ENCODE measurements around the gene OR2L13. TPM values are rescaled to one million over a fixed set of nuclear protein-coding genes. Genes with fewer than 3 reads are reported as not detected.

The OR2L13 gene
- total RNA-seq, 1 donor from 2014 or later, result not detected

DNA sequence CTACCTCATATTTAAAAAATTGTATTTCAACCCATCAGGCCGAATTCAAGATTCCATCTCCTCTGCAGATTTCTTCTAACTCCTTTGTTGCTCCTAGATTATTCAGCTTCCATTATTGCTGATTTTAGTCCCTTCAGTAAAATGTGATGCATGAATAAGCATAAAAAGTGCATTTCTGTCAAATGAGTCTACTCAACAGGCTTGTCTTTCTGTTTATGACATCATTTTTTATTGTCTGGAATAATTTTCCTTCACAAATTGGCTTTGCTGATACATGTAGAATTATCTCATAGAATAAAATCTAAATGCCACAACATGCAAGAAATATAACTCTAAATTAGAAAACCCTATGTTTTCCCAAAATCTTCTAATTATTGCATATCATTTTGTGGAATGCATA, 48.3 kb downstream of the OR2L13 start:
- H3K4me1 ChIP-seq, result no peaks in the 10 kb centered on the region
- H3K4me3 ChIP-seq, result no peak overlapping the region
- no peaks in the 10 kb centered on the region for H3K9me3 ChIP-seq
- intact Hi-C loops (cut with DNase I), result no loop called here
- no peak overlapping the region for H3K27ac ChIP-seq
- ATAC-seq, result no peak
- H3K27me3 ChIP-seq (ENCODE audit: low read depth), result no peaks in the 10 kb centered on the region
- DNase-seq, result no peak
- TF ChIP-seq, protein P1, sequence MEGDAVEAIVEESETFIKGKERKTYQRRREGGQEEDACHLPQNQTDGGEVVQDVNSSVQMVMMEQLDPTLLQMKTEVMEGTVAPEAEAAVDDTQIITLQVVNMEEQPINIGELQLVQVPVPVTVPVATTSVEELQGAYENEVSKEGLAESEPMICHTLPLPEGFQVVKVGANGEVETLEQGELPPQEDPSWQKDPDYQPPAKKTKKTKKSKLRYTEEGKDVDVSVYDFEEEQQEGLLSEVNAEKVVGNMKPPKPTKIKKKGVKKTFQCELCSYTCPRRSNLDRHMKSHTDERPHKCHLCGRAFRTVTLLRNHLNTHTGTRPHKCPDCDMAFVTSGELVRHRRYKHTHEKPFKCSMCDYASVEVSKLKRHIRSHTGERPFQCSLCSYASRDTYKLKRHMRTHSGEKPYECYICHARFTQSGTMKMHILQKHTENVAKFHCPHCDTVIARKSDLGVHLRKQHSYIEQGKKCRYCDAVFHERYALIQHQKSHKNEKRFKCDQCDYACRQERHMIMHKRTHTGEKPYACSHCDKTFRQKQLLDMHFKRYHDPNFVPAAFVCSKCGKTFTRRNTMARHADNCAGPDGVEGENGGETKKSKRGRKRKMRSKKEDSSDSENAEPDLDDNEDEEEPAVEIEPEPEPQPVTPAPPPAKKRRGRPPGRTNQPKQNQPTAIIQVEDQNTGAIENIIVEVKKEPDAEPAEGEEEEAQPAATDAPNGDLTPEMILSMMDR (IDR thresholded peaks at IDR 0.05), result no peak
- H3K36me3 ChIP-seq, result no peaks in the 10 kb centered on the region

DNA sequence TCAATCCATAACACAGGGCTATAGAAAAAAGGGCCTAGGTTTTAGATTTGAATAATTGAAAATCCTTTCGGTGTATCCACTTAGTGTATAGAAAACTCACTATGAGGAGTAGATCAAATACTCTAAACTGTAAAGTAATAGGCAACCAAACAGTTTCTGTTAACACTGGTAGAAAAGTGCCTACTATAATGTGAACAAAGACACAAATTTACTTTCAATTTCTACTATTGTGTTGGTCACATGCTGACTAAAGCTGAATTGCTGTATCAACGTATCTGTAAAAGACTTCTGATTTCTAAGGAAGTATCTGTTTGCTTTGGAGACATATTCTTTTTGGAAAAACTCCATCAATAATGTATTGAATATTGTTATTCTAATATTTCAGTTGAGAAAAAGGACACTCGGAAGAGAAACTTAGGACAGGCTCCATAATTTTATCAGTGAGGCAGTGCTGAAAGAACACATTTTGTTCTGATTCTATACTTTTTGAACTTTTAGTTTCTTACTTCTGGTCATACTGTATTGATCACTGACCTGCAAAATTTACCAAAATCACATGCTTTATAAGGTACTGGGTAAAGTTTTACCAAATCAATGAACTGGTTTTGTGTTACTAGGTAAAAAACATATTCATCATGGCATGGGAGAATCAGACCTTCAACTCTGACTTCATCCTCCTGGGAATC, 49.7 kb downstream of the OR2L13 start, which contains the start of gene OR2M5:
Gene OR2M5, plus strand, starts transcription at position 636 of the 686 bp plus-strand sequence. Its CDS starts 0 bp downstream, at position 636.
- Histone ChIP-seq H3K4me1 (no peaks in the 10 kb centered on the region), H3K27me3 (ENCODE audit: low read depth) (no peaks in the 10 kb centered on the region), H3K9me3 (no peaks in the 10 kb centered on the region), H3K27ac (no peak within 1 kb of the TSS), H3K36me3 (no peaks in the 10 kb centered on the region), H3K4me3 (no peak within 1 kb of the TSS)
- ATAC-seq (no peak), DNase-seq (no peak)
- intact Hi-C loops (cut with DNase I), result no loop called here
- TF ChIP-seq, protein P1 (IDR thresholded peaks at IDR 0.05), result no peak

Other genes starting within 250 kb of the OR2L13 start
- 4.0 TPM for gene TRIM58, start 238.0 kb upstream of the OR2L13 start, total RNA-seq
- 1.2 TPM for gene OR2W3, start 199.6 kb upstream of the OR2L13 start, total RNA-seq
- gene OR2T8, start 174.9 kb upstream of the OR2L13 start, total RNA-seq, result not detected
- gene OR2AJ1, start 170.3 kb upstream of the OR2L13 start, total RNA-seq, result not detected
- gene OR2L8, start 146.3 kb upstream of the OR2L13 start, total RNA-seq, result not detected
- gene OR2AK2, start 130.0 kb upstream of the OR2L13 start, total RNA-seq, result not detected
- gene OR2L5, start 81.5 kb upstream of the OR2L13 start, total RNA-seq, result not detected
- gene OR2L2, start 65.1 kb upstream of the OR2L13 start, total RNA-seq, result not detected
- gene OR2L3, start 48.3 kb upstream of the OR2L13 start, total RNA-seq, result not detected
- gene OR2M5, start 50.0 kb downstream of the OR2L13 start, total RNA-seq, result not detected
- gene OR2M2, start 79.6 kb downstream of the OR2L13 start, total RNA-seq, result not detected
- gene OR2M3, start 102.1 kb downstream of the OR2L13 start, total RNA-seq, result not detected
- not detected for gene OR2M4, start 136.2 kb downstream of the OR2L13 start, total RNA-seq
- gene OR2T33, start 182.8 kb downstream of the OR2L13 start, total RNA-seq, result not detected
- not detected for gene OR2T12, start 208.2 kb downstream of the OR2L13 start, total RNA-seq
- gene OR2M7, start 229.4 kb downstream of the OR2L13 start, total RNA-seq, result not detected

Data from lower lobe of right lung (tissue), 2 donors.